ENCODE data around the gene SCAMP5. TPM values are rescaled to one million over a fixed set of nuclear protein-coding genes. Genes with fewer than 3 reads are reported as not detected.

Gene SCAMP5
- polyA plus RNA-seq, 3 donors = 19.8 to 24.5 (median 21.6) TPM

- no peak for DNase-seq (ENCODE audit: low read depth in 3 of 3, low spot score in 2 of 3)
Observed at GRCh38 chr15:75065851-75066509, 70.6 kb downstream of the SCAMP5 start.

GRCh38 chr15:75067123-75067830, 71.9 kb downstream of the SCAMP5 start:
- no peak for DNase-seq (ENCODE audit: low read depth in 3 of 3, low spot score in 2 of 3)

GRCh38 chr15:75068748-75069147, 73.4 kb downstream of the SCAMP5 start:
- DNase-seq (ENCODE audit: low read depth in 3 of 3, low spot score in 2 of 3) = no peak

GRCh38 chr15:75069301-75069925, 74.0 kb downstream of the SCAMP5 start:
- DNase-seq (ENCODE audit: low read depth in 3 of 3, low spot score in 2 of 3) = no peak

GRCh38 chr15:75070674-75071073, 75.3 kb downstream of the SCAMP5 start:
- no peak for DNase-seq (ENCODE audit: low read depth in 3 of 3, low spot score in 2 of 3)

Other genes starting within 250 kb of the SCAMP5 start
- under 1 TPM; 0.10 to 0.18 (median 0.11) TPM for gene CYP1A2, start 246.7 kb upstream of the SCAMP5 start, polyA plus RNA-seq (ENCODE audit: insufficient read length in 3 of 3)
- gene CSK, start 213.5 kb upstream of the SCAMP5 start, polyA plus RNA-seq (ENCODE audit: insufficient read length in 3 of 3) = 10 to 100 TPM; 37.6 to 54.0 (median 39.3) TPM
- not detected for gene LMAN1L, start 182.7 kb upstream of the SCAMP5 start, polyA plus RNA-seq (ENCODE audit: insufficient read length in 3 of 3)
- gene CPLX3, start 168.9 kb upstream of the SCAMP5 start, polyA plus RNA-seq (ENCODE audit: insufficient read length in 3 of 3) = not detected
- gene ULK3, start 152.4 kb upstream of the SCAMP5 start, polyA plus RNA-seq (ENCODE audit: insufficient read length in 3 of 3) = 10 to 100 TPM; 26.0 to 32.9 (median 31.5) TPM
- 10 to 100 TPM; 63.1 to 75.9 (median 69.4) TPM for gene SCAMP2, start 122.2 kb upstream of the SCAMP5 start, polyA plus RNA-seq (ENCODE audit: insufficient read length in 3 of 3)
- gene MPI, start 105.5 kb upstream of the SCAMP5 start, polyA plus RNA-seq (ENCODE audit: insufficient read length in 3 of 3) = 10 to 100 TPM; 60.4 to 68.7 (median 67.0) TPM
- gene FAM219B, start 88.7 kb upstream of the SCAMP5 start, polyA plus RNA-seq (ENCODE audit: insufficient read length in 3 of 3) = 10 to 100 TPM; 51.6 to 58.1 (median 55.9) TPM
- 100 to 1,000 TPM; 214 to 217 (median 215) TPM for gene COX5A, start 57.5 kb upstream of the SCAMP5 start, polyA plus RNA-seq (ENCODE audit: insufficient read length in 3 of 3)
- 1 to 10 TPM; 2.0 to 2.5 (median 2.1) TPM for gene RPP25, start 38.8 kb upstream of the SCAMP5 start, polyA plus RNA-seq (ENCODE audit: insufficient read length in 3 of 3)
- 10 to 100 TPM; 11.0 to 13.7 (median 13.7) TPM for gene PPCDC, start 28.0 kb downstream of the SCAMP5 start, polyA plus RNA-seq (ENCODE audit: insufficient read length in 3 of 3)
- 1 to 10 TPM; 7.1 to 8.7 (median 7.6) TPM for gene C15orf39, start 206.3 kb downstream of the SCAMP5 start, polyA plus RNA-seq (ENCODE audit: insufficient read length in 3 of 3)